GM12892 (cell line): Measurements from ENCODE around the gene WDR4.

Source experiments
- POLR2A ChIP-seq: IDR thresholded peaks from 2 replicates; pipeline ENCODE4 v1.6.1; 2011; ENCODE audit warnings: low read depth, low read length, control low read depth
- POLR2AphosphoS5 ChIP-seq: IDR thresholded peaks from 2 replicates; pipeline ENCODE4 v1.6.1; 2011; ENCODE audit warnings: low read depth, low read length, control low read depth
- TAF1 ChIP-seq: IDR thresholded peaks from 2 replicates; pipeline ENCODE4 v1.6.1; 2011; ENCODE audit warnings: low read depth, mild to moderate bottlenecking, control low read depth, low read length, borderline replicate concordance

GRCh38 chr21:42924433-42924751 lies 45.1 kb upstream of the WDR4 start:
- TF ChIP-seq POLR2AphosphoS5, result no peak
- no peak for TF ChIP-seq POLR2A
- no peak for TF ChIP-seq TAF1
